ENCODE measurements around the gene ASCC1. TPM values are rescaled to one million over a fixed set of nuclear protein-coding genes. Genes with fewer than 3 reads are reported as not detected.

ASCC1 gene
- total and polyA plus RNA-seq, 2 of the 13 experiments (the other 11 are each of a cell fraction or from before 2014, with no cell fraction given), result 21.6 to 30.1 TPM

GRCh38 chr10:72096115-72097000 is 119.7 kb downstream of the ASCC1 start (continued):
- no peak for TF ChIP-seq PPARG (CRISPR knock-in tag; conservative IDR thresholded peaks at IDR 0.05)
- TF ChIP-seq ZNF687 (CRISPR knock-in tag; IDR thresholded peaks at IDR 0.05), result peak; percentile 62
- peak; percentile 33; the same call in 1 of the 2 replicates for TF ChIP-seq HMG20A (CRISPR knock-in tag; IDR thresholded peaks at IDR 0.05; ENCODE audit: borderline replicate concordance)
- TF ChIP-seq ZNF614 (CRISPR knock-in tag; IDR thresholded peaks at IDR 0.05; ENCODE audit: borderline replicate concordance), result peak; percentile 22; the same call in 1 of the 2 replicates
- TF ChIP-seq KLF13 (CRISPR knock-in tag; IDR thresholded peaks at IDR 0.05), result no peak
- no peak for TF ChIP-seq ZNF703 (CRISPR knock-in tag; IDR thresholded peaks at IDR 0.05; ENCODE audit: borderline replicate concordance)
- TF ChIP-seq MAFF (IDR thresholded peaks at IDR 0.05; ENCODE audit: low read depth, low read length), result peak; percentile 82
- peak; percentile 74 for TF ChIP-seq HDAC2 (CRISPR knock-in tag; IDR thresholded peaks at IDR 0.05)
- no peak for TF ChIP-seq ZFP36L2 (CRISPR knock-in tag; IDR thresholded peaks at IDR 0.05)
- no peak for TF ChIP-seq ZEB1 (IDR thresholded peaks at IDR 0.05; ENCODE audit: insufficient replicate concordance, low read depth)
- TF ChIP-seq, protein P1, sequence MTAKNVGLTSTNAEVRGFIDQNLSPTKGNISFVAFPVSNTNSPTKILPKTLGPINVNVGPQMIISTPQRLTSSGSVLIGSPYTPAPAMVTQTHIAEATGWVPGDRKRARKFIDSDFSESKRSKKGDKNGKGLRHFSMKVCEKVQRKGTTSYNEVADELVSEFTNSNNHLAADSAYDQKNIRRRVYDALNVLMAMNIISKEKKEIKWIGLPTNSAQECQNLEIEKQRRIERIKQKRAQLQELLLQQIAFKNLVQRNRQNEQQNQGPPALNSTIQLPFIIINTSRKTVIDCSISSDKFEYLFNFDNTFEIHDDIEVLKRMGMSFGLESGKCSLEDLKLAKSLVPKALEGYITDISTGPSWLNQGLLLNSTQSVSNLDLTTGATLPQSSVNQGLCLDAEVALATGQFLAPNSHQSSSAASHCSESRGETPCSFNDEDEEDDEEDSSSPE (CRISPR knock-in tag; IDR thresholded peaks at IDR 0.05), result peak; percentile 33; the same call in 1 of the 2 replicates
- TF ChIP-seq NKX3-1 (CRISPR knock-in tag; IDR thresholded peaks at IDR 0.05), result no peak
- 0 out of 2 replicates have a peak, but pooled peaks have one; percentile 18 for TF ChIP-seq THAP11 (CRISPR knock-in tag; IDR thresholded peaks at IDR 0.05)
- no peak for TF ChIP-seq ZNF766 (CRISPR knock-in tag; IDR thresholded peaks at IDR 0.05; ENCODE audit: borderline replicate concordance)
- peak; percentile 55 for TF ChIP-seq GATAD2A (CRISPR knock-in tag; IDR thresholded peaks at IDR 0.05)
- TF ChIP-seq CSRNP2 (CRISPR knock-in tag; conservative IDR thresholded peaks at IDR 0.05; ENCODE audit: low read depth), result no peak
- no peak for TF ChIP-seq ZNF577 (CRISPR knock-in tag; IDR thresholded peaks at IDR 0.05; ENCODE audit: borderline replicate concordance, low read depth)
- TF ChIP-seq KLF9 (CRISPR knock-in tag; IDR thresholded peaks at IDR 0.05; ENCODE audit: low read depth), result no peak
- TF ChIP-seq ZFYVE20 (CRISPR knock-in tag; IDR thresholded peaks at IDR 0.05; ENCODE audit: borderline replicate concordance, low read depth), result no peak
- TF ChIP-seq, protein P2, sequence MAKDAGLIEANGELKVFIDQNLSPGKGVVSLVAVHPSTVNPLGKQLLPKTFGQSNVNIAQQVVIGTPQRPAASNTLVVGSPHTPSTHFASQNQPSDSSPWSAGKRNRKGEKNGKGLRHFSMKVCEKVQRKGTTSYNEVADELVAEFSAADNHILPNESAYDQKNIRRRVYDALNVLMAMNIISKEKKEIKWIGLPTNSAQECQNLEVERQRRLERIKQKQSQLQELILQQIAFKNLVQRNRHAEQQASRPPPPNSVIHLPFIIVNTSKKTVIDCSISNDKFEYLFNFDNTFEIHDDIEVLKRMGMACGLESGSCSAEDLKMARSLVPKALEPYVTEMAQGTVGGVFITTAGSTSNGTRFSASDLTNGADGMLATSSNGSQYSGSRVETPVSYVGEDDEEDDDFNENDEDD (CRISPR knock-in tag; IDR thresholded peaks at IDR 0.05; ENCODE audit: borderline replicate concordance), result peak; percentile 39; the same call in 1 of the 2 replicates

Measured in HepG2 (cell line).